BE2C (cell line): Measurements from ENCODE around the gene KSR1.

ENCODE experiments used
- DNase-seq: peaks from one replicate; pipeline ENCODE4 v3.0.0-alpha.2; 2020
- H3K27me3 ChIP-seq: fragments of 250-450 bp; sonication (Bioruptor Pico); 2 replicates; pipeline ENCODE4 v1.5.1; 2020; ENCODE audit warnings: mild to moderate bottlenecking
- H3K36me3 ChIP-seq: fragments of 250-450 bp; sonication (Bioruptor Pico); 2 replicates; pipeline ENCODE4 v1.5.1; 2020; ENCODE audit warnings: mild to moderate bottlenecking
- H3K4me1 ChIP-seq: fragments of 250-450 bp; sonication (Bioruptor Pico); 2 replicates; pipeline ENCODE4 v1.5.1; 2020
- H3K4me3 ChIP-seq: 2 replicates; pipeline ENCODE4 v1.5.1; 2011; ENCODE audit warnings: low read depth, low read length
- H3K9me3 ChIP-seq: fragments of 250-450 bp; sonication (Bioruptor Pico); 2 replicates; pipeline ENCODE4 v1.5.1; 2020
- CTCF ChIP-seq: IDR thresholded peaks from 2 replicates; pipeline ENCODE4 v1.5.1; 2012; ENCODE audit warnings: mild to moderate bottlenecking, low read depth, low read length

Gene KSR1

DNA sequence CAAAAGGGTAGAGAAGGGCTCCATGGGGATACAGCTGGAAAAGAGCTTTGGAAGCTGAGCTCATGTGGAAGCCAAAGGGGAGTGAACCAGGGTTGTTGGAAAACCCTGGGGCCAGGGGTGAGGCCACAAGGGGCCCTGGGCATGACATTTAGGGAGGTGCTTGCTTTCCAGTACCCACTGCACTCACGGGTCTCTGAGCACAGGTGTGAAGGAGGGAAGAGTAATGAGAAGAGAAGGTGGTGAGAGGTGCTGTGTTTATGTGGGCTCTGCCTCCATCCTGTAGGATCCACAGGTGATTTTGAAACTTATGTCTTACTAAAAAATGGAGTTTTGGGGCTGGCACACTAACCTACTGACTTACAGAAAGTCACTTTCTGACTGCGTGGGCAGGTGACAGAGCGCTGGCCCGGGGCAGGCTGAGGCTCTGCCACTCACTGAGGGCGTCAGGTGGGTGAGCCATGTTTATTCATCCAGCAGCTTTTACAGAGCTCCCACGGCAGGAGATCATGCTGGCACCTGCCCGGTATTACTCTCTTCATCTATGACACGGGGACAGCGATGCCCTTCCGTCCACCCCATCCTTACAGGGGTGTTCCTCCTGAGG is 18.9 kb downstream of the KSR1 start:
- Histone ChIP-seq H3K4me1 (no peaks in the 10 kb centered on the region; the same call in 1 of the 2 replicates), H3K36me3 (no peaks in the 10 kb centered on the region), H3K9me3 (no peaks in the 10 kb centered on the region), H3K27me3 (no peaks in the 10 kb centered on the region), H3K4me3 (no peak overlapping the region)
- no peak for TF ChIP-seq CTCF
- DNase-seq, result no peak

GRCh38 chr17:27475981-27476895 is 20.0 kb downstream of the KSR1 start:
- Histone ChIP-seq H3K9me3 (no peaks in the 10 kb centered on the region), H3K27me3 (no peaks in the 10 kb centered on the region), H3K4me3 (no peak overlapping the region), H3K36me3 (no peaks in the 10 kb centered on the region), H3K4me1 (no peaks in the 10 kb centered on the region; the same call in 1 of the 2 replicates)
- TF ChIP-seq CTCF, result no peak
- DNase-seq, result no peak

- Histone ChIP-seq H3K4me3 (no peak overlapping the region), H3K9me3 (no peaks in the 10 kb centered on the region), H3K27me3 (no peaks in the 10 kb centered on the region), H3K4me1 (no peaks in the 10 kb centered on the region; the same call in 1 of the 2 replicates), H3K36me3 (no peaks in the 10 kb centered on the region)
- DNase-seq, result no peak
- no peak for TF ChIP-seq CTCF
These were observed 21.0 kb downstream of the KSR1 start for GRCh38 chr17:27477050-27477888.

- Histone ChIP-seq H3K36me3 (no peaks in the 10 kb centered on the region), H3K27me3 (no peaks in the 10 kb centered on the region), H3K4me3 (no peak overlapping the region), H3K4me1 (no peaks in the 10 kb centered on the region; the same call in 1 of the 2 replicates), H3K9me3 (no peaks in the 10 kb centered on the region)
- no peak for DNase-seq
- no peak for TF ChIP-seq CTCF
These were observed 21.9 kb downstream of the KSR1 start for GRCh38 chr17:27477971-27478684.

GRCh38 chr17:27478901-27479538 is 22.8 kb downstream of the KSR1 start:
- no peaks in the 10 kb centered on the region for H3K27me3 ChIP-seq
- no peak overlapping the region for H3K4me3 ChIP-seq
- DNase-seq, result no peak
- H3K4me1 ChIP-seq, result no peaks in the 10 kb centered on the region
- H3K36me3 ChIP-seq, result no peaks in the 10 kb centered on the region
- no peaks in the 10 kb centered on the region for H3K9me3 ChIP-seq
- TF ChIP-seq CTCF, result no peak
